Right ventricle myocardium inferior (tissue), 1 donor: ENCODE measurements around the gene COPS9. TPM values are rescaled to one million over a fixed set of nuclear protein-coding genes. Genes with fewer than 3 reads are reported as not detected.

Experiments used
- ATAC-seq: fragments of 200-7000 bp; cut with Tn5 transposase; one replicate; pipeline ENCODE4 v1.9.1; 2020; ENCODE audit warnings: mild to moderate bottlenecking, moderate library complexity
- DNase-seq: peaks from one replicate; pipeline ENCODE4 v3.0.0; 2021; ENCODE audit errors: missing footprints
- intact Hi-C: fragments of 100-400 bp; cut with DNase I; formaldehyde crosslinking; loops from one replicate; pipeline ENCODE4 v1.11.0; 2022
- total RNA-seq: library from RNA; stranded (reverse); fragmentation: NEBNext Ultra II Directional; extraction: Animal tissue kit (Norgen Biotek cat#: 25700); gene quantifications from one replicate; pipeline ENCODE4 v1.2.1, GENCODE V29; 2021
- donor health status: DM: no; HTN: yes; CAD: no; lungs with severe emphysema.

COPS9 gene
- total RNA-seq, 1 donor from 2014 or later: 220 TPM

GRCh38 chr2:240154606-240155005, 18.5 kb upstream of the COPS9 start:
- intact Hi-C loops: no loop called here
- ATAC-seq (no peak), DNase-seq (no peak)

GRCh38 chr2:240153418-240153817, 17.3 kb upstream of the COPS9 start:
- ATAC-seq: no peak
- no peak for DNase-seq
- intact Hi-C loops: no loop called here

GRCh38 chr2:240151477-240152031, 15.4 kb upstream of the COPS9 start:
- ATAC-seq (peak; percentile 75), DNase-seq (no peak)
- intact Hi-C loops: loop anchor here (2.0 kb wide), 1 partner anchor 287 kb away; no protein-coding TSS in a partner anchor

DNA sequence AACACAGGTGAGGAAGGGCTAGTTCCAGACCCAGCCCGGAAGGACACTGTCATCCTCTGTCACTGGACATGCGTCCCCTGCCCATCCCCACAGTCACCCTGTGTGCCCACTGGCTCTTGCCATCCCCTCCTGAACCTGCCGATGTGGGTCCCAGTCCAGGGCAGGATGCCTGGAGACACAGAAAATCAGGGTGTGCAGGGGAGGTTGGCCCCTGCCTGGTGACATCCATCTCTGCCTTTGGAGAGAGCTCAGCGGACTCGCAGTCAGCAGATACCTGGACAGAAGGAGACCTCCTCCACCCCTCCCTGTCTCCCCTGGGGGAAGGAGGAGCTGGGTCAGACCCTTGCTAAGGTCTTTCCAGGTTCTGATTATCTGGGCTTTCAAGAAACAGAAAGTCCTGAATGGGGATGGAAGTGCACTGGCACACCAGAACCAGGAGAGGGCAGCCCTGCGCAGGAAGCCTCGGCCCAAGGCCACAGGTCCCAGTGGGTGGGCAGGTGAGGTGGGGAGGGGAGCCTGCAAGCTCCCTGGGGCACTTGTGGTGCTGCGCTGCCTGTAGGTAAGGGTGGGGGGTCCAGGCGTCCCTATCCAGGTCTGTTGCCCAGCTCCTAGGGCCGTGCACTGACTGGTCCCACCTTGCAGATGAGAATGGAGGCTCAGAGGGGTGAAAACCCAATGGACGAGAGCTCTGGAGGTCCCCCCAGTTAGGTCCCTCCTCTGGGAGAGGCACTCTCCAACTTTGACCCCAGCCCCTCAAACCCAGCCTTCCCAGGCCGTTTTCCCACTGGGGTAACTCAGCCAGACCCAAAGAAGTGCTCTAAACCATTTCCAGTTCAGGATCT, 14.1 kb upstream of the COPS9 start:
- intact Hi-C loops: loop anchor here (2.0 kb wide), 1 partner anchor 289 kb away; no protein-coding TSS in a partner anchor
- ATAC-seq (no peak), DNase-seq (no peak)

- ATAC-seq (no peak), DNase-seq (no peak)
- intact Hi-C loops: no loop called here
Observed at GRCh38 chr2:240147911-240148587, 11.9 kb upstream of the COPS9 start.

DNA sequence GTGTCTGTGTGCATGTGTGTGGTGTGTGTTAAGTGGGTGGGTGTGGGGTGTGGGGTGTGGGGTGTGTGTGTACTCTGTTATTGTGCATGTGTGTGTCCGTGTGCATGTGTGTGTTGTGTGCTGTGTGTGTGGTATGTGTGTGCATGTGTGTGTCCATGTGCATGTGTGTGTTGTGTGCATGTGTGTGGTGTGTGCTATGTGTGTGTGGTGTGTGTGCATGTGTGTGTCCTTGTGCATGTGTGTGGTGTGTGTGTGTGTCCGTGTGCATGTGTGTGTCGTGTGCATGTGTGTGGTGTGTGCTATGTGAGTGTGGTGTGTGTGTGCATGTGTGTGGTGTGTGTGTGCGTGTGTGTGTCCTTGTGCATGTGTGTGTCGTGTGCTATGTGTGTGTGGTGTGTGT, 11.3 kb upstream of the COPS9 start:
- no peak for ATAC-seq
- intact Hi-C loops: no loop called here
- DNase-seq: peak; percentile 9

DNA sequence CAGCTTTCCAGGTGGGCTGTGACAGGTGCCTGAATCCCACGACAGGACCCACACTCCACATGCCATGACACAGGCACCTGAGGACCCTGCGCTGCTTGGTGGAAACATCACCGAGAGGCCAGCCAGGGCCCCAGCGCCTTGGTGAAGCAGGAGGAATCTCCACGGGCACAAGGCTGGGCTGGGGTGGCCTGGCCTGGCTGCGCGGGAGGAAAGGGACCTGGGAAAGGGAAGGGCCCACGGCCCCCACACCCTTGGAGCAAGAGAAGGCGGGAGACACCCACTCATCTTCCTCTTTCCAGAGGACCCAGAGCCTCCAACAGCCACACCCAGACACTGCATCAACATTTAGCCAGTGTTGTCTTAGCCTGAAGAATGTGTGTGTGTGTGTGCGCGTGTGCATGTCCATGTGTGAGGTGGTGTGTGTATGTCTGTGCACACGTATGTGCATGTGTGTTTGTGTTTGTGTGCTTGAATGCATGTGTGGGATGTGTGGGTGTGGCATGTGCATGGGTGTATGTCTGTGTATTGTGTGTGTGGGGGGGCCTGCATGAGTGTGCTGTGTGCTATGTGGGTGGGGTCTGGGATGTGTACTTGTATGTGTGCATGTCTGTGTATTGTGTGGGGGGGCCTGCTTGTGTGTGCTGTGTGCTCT, 10.6 kb upstream of the COPS9 start:
- peak; percentile 63 for DNase-seq
- no peak for ATAC-seq
- intact Hi-C loops: no loop called here

GRCh38 chr2:240146141-240146561, 10.0 kb upstream of the COPS9 start:
- intact Hi-C loops: no loop called here
- ATAC-seq: no peak
- peak; percentile 55 for DNase-seq

DNA sequence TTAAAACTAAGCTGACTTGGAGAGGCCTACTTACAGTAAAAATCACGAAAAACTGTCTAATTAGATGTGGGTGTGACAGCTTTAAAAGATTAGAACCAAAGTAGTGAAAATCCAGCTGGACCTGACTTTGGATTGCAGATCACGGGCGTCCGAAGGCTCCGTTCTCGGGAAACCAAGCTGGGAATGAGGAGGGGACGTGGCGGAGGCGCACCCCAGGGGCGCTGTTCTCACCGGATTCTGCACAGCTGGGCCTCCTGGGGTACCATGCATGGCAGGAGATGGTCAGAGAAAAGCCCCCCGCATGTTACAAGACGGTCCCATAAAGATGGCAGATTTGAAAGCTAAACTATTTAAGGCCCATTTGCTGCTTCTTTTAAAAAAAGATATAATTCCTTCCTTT, 9.4 kb upstream of the COPS9 start:
- no peak for ATAC-seq
- intact Hi-C loops: loop anchor here (2.0 kb wide), 1 partner anchor 85 kb away; no protein-coding TSS in a partner anchor
- no peak for DNase-seq

GRCh38 chr2:240144649-240145261, 8.7 kb upstream of the COPS9 start:
- DNase-seq (no peak), ATAC-seq (no peak)
- intact Hi-C loops: loop anchor here (2.0 kb wide), 1 partner anchor 84 kb away; no protein-coding TSS in a partner anchor

DNA sequence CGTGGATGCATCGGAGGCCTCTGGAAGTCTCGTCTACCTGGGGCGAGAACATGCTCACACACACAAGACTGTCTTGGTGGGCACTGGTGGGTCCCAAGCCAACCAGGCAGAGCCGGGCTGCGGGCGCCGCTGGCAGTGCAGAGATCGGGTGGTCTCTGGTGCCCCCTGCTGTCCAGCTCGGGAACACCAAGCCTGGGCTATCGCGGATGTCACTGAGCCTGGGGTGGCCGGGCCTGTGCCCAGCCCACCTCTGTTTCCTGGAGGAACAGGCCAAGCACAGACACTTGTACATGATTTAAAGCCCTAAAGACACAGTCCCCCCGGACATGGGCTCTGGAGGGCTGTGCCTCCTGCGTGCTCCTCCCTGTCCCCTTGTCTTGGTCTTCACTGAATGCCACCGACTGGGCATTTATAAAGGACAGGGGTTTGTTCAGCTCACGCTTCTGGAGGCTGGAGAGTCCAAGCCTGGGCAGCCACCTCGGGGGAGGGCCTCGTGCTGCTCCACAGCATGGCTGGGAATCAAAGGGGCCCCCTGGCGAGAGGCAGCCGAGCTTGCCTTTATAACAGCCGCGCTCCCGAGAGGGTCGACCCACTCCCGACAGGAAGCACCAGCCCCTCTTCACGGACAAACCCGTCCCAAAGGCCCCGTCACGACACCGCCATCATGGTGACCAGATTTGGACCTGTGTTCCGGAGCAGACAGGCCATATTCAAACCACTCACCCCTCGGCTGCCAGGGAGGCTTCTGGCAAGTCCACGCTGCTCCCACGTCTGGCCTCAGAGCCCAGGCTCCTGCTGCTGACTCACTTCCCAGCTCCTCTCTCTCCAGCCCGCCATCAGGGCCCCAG, 7.9 kb upstream of the COPS9 start:
- peak; percentile 89 for DNase-seq

GRCh38 chr2:240143276-240143675, 7.2 kb upstream of the COPS9 start:
- ATAC-seq (no peak), DNase-seq (no peak)
- intact Hi-C loops: no loop called here

More for the DNA sequence above, 7.9 kb upstream of the COPS9 start:
- intact Hi-C loops: loop anchor here (2.0 kb wide), 1 partner anchor 83 kb away; no protein-coding TSS in a partner anchor
- peak; percentile 67 for ATAC-seq

DNA sequence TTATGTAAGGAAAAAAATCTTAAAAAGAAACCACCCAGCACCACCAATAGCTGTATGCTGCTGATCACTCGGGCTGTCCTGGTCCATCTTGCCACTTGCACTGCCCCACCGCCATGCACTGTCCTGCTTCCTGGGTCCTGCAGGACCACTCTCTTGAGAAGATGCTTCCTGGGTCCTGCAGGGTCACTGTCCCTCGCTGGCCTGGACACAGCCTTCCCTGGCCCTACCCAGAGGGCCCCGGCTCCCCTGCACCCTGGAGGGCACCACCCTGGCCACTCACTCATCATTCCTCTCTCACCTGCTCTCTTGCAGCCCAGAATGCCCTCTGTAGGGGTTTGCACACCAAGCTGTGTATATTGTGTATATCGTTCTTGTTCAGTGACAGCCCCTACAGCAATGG, 6.8 kb upstream of the COPS9 start:
- intact Hi-C loops: no loop called here
- no peak for ATAC-seq
- DNase-seq: no peak

DNA sequence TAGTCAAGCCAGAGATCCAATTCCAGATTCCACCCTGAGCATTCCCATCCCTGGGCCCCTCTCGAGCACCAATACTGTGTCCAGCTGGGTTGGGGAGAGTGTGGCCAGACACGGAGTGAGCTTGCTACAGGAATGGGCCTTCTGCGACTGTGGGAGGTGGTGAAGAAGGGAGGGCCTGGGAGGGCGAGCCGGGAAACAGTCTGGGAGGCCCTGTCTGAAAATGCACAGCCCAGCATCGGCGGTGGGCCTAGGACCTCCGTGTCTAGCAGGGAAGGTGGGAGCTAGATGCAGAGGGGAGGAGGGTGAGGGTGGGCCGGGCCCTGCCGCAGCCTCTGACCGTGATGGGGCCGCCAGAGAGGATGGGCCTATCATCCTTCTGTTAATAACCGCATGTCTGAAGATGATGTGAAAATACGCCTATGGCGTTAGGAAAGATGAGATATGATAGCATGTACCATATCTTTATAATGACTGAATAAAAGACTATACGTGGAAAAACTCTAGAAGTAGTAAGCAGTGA, 6.2 kb upstream of the COPS9 start:
- intact Hi-C loops: no loop called here
- ATAC-seq (no peak), DNase-seq (no peak)

- no peak for ATAC-seq
- no peak for DNase-seq
- intact Hi-C loops: no loop called here
Observed at GRCh38 chr2:240141736-240142135, 5.6 kb upstream of the COPS9 start.

DNA sequence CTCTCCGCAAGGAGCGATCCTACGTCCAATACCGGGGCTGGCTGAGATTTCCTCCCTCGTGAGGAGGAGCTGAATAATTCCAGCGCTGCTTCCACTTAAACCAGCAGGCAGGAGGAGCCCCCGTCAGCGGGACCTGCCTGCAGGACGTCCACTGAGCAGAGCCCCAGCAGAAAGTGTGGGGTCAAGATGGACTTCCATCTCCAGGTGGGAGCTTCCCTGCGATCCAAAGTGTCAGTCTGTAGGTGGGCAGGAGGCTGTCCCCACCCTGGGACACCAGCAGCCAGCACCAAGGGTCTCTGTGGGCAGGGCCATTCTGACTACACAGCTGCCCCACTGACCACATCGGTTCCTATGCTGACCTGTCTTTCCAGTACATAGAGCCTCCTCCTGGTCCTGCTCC, 4.8 kb upstream of the COPS9 start:
- intact Hi-C loops: no loop called here
- DNase-seq (peak; percentile 9), ATAC-seq (no peak)

DNA sequence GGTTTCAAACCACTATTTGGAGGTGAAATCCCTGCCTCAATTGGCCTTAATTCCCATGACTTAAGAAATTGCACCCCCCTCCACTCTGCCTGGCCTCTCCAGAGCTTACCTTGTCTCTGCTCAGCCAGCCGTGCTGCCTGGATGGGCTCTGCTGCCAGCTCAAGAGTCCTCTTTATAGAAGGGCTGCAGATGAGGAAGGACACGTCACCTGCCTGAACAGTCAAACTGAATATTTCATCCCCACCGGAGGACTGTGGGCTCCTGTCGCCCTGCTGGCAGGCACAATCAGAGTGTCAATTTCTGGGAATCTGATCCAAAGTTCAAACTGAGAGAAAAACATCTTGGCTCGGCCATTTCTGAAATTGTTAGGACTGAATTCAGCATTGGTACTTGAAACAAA, 4.4 kb upstream of the COPS9 start, which contains the start of gene OTOS:
Gene OTOS, minus strand, starts transcription at position 148 of the 400 bp plus-strand sequence. CDS start 332 bp downstream, outside the sequence.
- intact Hi-C loops: no loop called here
- ATAC-seq (no peak), DNase-seq (peak; percentile 7)
